ENCODE measurements around the gene SPART. TPM values are rescaled to one million over a fixed set of nuclear protein-coding genes. Genes with fewer than 3 reads are reported as not detected.
A peak's percentile ranks its signal among the peaks of the same experiment; 100 is the strongest.

SPART gene
- total RNA-seq, result 6.7 TPM
- polyA plus RNA-seq, result 10 to 100 TPM; 13.0 to 34.0 (median 27.0) TPM

DNA sequence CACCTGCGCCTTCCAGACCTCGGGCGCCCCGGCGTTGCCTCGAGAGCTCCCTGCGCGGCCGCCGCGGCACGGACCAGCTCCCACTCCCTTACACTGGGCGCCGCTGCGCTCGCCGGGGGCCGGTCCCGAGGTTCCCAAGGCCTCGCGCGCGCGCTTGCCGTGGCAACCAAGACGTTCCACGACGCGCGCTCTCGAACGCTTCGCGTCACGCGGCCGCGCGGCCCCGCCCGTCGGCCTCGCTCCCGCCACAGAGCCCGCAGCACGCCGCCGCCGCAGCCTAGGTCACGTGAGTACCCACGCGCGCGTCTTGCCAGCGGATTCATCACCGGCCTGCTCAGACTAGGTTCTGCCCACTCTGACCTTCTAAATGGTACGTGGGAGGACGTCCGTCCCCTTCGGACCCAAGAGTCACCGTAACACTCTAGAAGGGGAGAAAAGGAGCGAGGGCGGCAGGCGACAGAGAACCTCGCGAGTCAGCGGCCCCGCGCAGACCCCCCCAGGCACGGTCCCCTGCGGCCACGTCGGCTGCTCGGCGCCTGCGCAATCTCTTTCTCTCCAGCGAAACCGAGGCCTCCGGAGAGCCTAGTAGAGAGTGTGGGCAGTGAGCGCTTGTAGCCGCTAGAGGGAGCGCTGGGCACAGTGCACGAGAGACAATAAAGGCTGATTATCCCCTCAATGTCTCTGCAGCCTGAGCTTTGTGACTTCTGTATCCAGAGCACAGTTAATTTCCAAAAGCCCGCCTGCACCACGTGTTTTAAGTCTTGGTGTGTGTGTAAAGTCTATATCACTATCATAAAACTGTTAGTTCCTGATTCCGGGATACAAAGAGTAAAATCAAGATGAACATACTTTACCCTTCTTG, at the start of gene SPART:
Gene SPART (minus strand): TSS at position 173 of the 862 bp plus-strand sequence. CDS start 10,564 bp downstream, outside the sequence.
- Mint-ChIP-seq H3K27ac (peak within 1 kb of the TSS; percentile 93 to 98 (median 98)), H3K27me3 (peaks cover 30% of the 10 kb centered on the region), H3K9me3 (peaks cover 0 to 2% (median 0%) of the 10 kb centered on the region in 7 donors), H3K4me1 (peaks cover 17 to 42% (median 23%) of the 10 kb centered on the region in 4 donors), H3K4me3 (peak within 1 kb of the TSS; percentile 91 to 97 (median 96)), H3K36me3 (no peaks in the 10 kb centered on the region)
- H3K9me3 ChIP-seq (ENCODE audit: control insufficient read depth in 2 of 2, low read length in 2 of 2), result no peaks in the 10 kb centered on the region
- no peaks in the 10 kb centered on the region for H3K36me3 ChIP-seq (ENCODE audit: control insufficient read depth, insufficient read depth, low read length)
- ATAC-seq (ENCODE audit: low read depth in 2 of 2), result peak; percentile 84 to 86
- H3K27me3 ChIP-seq (ENCODE audit: control insufficient read depth, insufficient read depth, low read length), result no peaks in the 10 kb centered on the region
- H3K27ac ChIP-seq (ENCODE audit: insufficient read depth, low read length, poor library complexity, severe bottlenecking), result peak within 1 kb of the TSS; percentile 87
- peak; percentile 83 to 90 (median 85) for DNase-seq
- peaks cover 18% of the 10 kb centered on the region for H3K4me1 ChIP-seq (ENCODE audit: control insufficient read depth, insufficient read depth, low read length, poor library complexity, severe bottlenecking)
- peak within 1 kb of the TSS; percentile 85 for H3K4me3 ChIP-seq (ENCODE audit: low read depth, low read length)

- Histone ChIP-seq H3K9me3 (ENCODE audit: control insufficient read depth in 2 of 2, low read length in 2 of 2) (no peaks in the 10 kb centered on the region), H3K27me3 (ENCODE audit: control insufficient read depth, insufficient read depth, low read length) (no peaks in the 10 kb centered on the region), H3K4me1 (ENCODE audit: control insufficient read depth, insufficient read depth, low read length, poor library complexity, severe bottlenecking) (no peaks in the 10 kb centered on the region), H3K27ac (ENCODE audit: insufficient read depth, low read length, poor library complexity, severe bottlenecking) (no peak overlapping the region), H3K4me3 (ENCODE audit: low read depth, low read length) (no peak overlapping the region), H3K36me3 (ENCODE audit: control insufficient read depth, insufficient read depth, low read length) (no peaks in the 10 kb centered on the region)
- no peak for ATAC-seq (ENCODE audit: low read depth in 2 of 2)
- DNase-seq, result peak in 1 of 3 donors; percentile 11
- no peaks in the 10 kb centered on the region for H3K4me1 Mint-ChIP-seq
- peaks cover 8% of the 10 kb centered on the region for H3K27me3 Mint-ChIP-seq
- H3K9me3 Mint-ChIP-seq, result peaks cover 0 to 6% (median 0%) of the 10 kb centered on the region in 7 donors
- H3K36me3 Mint-ChIP-seq, result no peaks in the 10 kb centered on the region
- H3K4me3 Mint-ChIP-seq, result no peak overlapping the region
- H3K27ac Mint-ChIP-seq, result no peak overlapping the region
These were observed 49.1 kb upstream of the SPART start for GRCh38 chr13:36395280-36395679.

- Histone ChIP-seq H3K27me3 (ENCODE audit: control insufficient read depth, insufficient read depth, low read length) (no peaks in the 10 kb centered on the region), H3K9me3 (ENCODE audit: control insufficient read depth in 2 of 2, low read length in 2 of 2) (no peaks in the 10 kb centered on the region), H3K4me3 (ENCODE audit: low read depth, low read length) (no peak overlapping the region), H3K36me3 (ENCODE audit: control insufficient read depth, insufficient read depth, low read length) (no peaks in the 10 kb centered on the region), H3K4me1 (ENCODE audit: control insufficient read depth, insufficient read depth, low read length, poor library complexity, severe bottlenecking) (no peaks in the 10 kb centered on the region), H3K27ac (ENCODE audit: insufficient read depth, low read length, poor library complexity, severe bottlenecking) (no peak overlapping the region)
- H3K36me3 Mint-ChIP-seq, result no peaks in the 10 kb centered on the region
- H3K27ac Mint-ChIP-seq, result no peak overlapping the region
- ATAC-seq (ENCODE audit: low read depth in 2 of 2) (no peak), DNase-seq (no peak)
- no peak overlapping the region for H3K4me3 Mint-ChIP-seq
- H3K9me3 Mint-ChIP-seq, result peaks cover 0 to 2% (median 0%) of the 10 kb centered on the region in 7 donors
- no peaks in the 10 kb centered on the region for H3K27me3 Mint-ChIP-seq
- H3K4me1 Mint-ChIP-seq, result no peaks in the 10 kb centered on the region
These were observed 39.3 kb upstream of the SPART start for GRCh38 chr13:36385489-36385888.

DNA sequence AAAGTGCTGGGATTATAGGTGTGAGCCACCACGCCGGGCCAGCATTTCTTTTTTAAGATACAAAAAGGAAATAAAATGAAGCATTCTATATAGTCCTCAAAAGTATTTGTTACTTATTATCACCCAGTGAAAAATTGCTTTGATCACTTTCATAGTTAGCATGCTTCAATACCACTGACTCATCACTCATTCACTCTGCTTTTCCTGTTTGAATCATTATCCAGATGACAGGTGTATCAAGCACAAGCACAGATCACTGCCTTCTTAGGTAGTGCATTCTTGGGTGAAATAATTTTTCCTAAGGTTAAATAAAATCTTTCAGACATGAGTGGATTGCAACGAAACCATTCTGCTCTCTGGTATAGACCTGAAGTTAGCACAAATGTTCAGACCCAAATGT, 35.8 kb upstream of the SPART start:
- ATAC-seq (ENCODE audit: low read depth in 2 of 2) (no peak), DNase-seq (no peak)
- H3K4me1 Mint-ChIP-seq, result no peaks in the 10 kb centered on the region

DNA sequence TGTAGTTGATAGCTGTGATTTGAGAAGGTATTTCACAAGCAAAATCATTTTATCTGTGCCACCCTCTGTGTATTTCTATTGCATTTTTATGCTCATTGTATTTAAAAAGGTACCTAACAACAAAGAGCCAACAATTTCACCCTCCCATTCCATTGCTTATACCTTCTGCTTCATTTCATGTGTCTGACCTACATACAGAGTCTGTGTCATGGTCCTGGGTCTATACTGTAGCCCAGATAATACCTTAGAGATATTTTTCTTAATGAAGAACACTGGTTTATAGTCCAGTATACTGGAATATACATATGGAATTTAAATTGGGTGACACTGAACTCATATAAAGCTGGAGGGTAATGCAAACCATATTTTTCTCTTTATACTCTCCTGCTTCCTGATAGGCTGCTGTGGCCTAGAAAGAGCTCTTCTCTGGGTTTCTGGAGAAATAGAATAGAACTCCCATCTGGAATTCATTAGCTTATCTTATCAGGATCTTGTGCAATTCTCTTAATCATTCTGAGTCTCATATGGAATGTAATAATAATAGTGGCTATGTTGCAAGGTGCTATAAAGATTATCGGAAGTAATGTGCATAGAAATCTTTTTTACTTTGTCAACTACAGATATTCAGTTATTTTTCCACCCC, 31.8 kb upstream of the SPART start:
- Histone ChIP-seq H3K27ac (ENCODE audit: insufficient read depth, low read length, poor library complexity, severe bottlenecking) (no peak overlapping the region), H3K36me3 (ENCODE audit: control insufficient read depth, insufficient read depth, low read length) (no peaks in the 10 kb centered on the region), H3K27me3 (ENCODE audit: control insufficient read depth, insufficient read depth, low read length) (no peaks in the 10 kb centered on the region), H3K9me3 (ENCODE audit: control insufficient read depth in 2 of 2, low read length in 2 of 2) (no peaks in the 10 kb centered on the region), H3K4me1 (ENCODE audit: control insufficient read depth, insufficient read depth, low read length, poor library complexity, severe bottlenecking) (no peaks in the 10 kb centered on the region), H3K4me3 (ENCODE audit: low read depth, low read length) (no peak overlapping the region)
- Mint-ChIP-seq H3K27ac (no peak overlapping the region), H3K9me3 (no peaks in the 10 kb centered on the region), H3K27me3 (peaks cover 4% of the 10 kb centered on the region), H3K36me3 (no peaks in the 10 kb centered on the region), H3K4me1 (no peaks in the 10 kb centered on the region), H3K4me3 (no peak overlapping the region)
- ATAC-seq (ENCODE audit: low read depth in 2 of 2), result no peak
- DNase-seq, result no peak

More for the DNA sequence above, 35.8 kb upstream of the SPART start:
- H3K4me1 ChIP-seq (ENCODE audit: control insufficient read depth, insufficient read depth, low read length, poor library complexity, severe bottlenecking), result no peaks in the 10 kb centered on the region
- no peaks in the 10 kb centered on the region for H3K27me3 ChIP-seq (ENCODE audit: control insufficient read depth, insufficient read depth, low read length)
- no peaks in the 10 kb centered on the region for H3K36me3 ChIP-seq (ENCODE audit: control insufficient read depth, insufficient read depth, low read length)
- no peaks in the 10 kb centered on the region for H3K36me3 Mint-ChIP-seq
- peaks cover 0 to 2% (median 0%) of the 10 kb centered on the region in 7 donors for H3K9me3 Mint-ChIP-seq
- no peak overlapping the region for H3K4me3 Mint-ChIP-seq
- H3K4me3 ChIP-seq (ENCODE audit: low read depth, low read length), result no peak overlapping the region
- peak overlapping the region in 1 of 3 donors; percentile 33 for H3K27ac Mint-ChIP-seq
- H3K27me3 Mint-ChIP-seq, result no peaks in the 10 kb centered on the region
- H3K27ac ChIP-seq (ENCODE audit: insufficient read depth, low read length, poor library complexity, severe bottlenecking), result no peak overlapping the region
- H3K9me3 ChIP-seq (ENCODE audit: control insufficient read depth in 2 of 2, low read length in 2 of 2), result no peaks in the 10 kb centered on the region

DNA sequence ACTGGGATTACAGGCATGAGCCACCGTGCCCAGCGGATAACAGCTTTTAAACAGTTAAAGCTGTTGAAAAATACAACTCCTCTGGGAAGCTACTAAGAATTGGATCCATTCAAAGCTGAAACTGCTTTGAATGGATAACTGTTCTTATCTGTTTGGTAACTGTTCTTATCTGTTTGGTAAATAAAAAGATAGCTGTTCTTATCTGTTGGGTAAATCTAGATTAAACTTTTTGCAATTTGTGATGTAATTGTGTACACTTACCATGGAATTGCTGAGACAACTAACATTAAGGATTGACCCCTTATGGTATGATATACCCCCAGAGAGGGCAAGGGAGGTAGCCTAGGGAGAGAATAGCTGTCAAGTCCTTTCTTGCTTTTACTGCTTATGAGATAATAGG, 27.9 kb upstream of the SPART start:
- H3K9me3 Mint-ChIP-seq, result no peaks in the 10 kb centered on the region
- no peak for ATAC-seq (ENCODE audit: low read depth in 2 of 2)
- no peaks in the 10 kb centered on the region for H3K4me1 Mint-ChIP-seq
- Histone ChIP-seq H3K9me3 (ENCODE audit: control insufficient read depth in 2 of 2, low read length in 2 of 2) (no peaks in the 10 kb centered on the region), H3K36me3 (ENCODE audit: control insufficient read depth, insufficient read depth, low read length) (no peaks in the 10 kb centered on the region), H3K4me1 (ENCODE audit: control insufficient read depth, insufficient read depth, low read length, poor library complexity, severe bottlenecking) (no peaks in the 10 kb centered on the region), H3K27ac (ENCODE audit: insufficient read depth, low read length, poor library complexity, severe bottlenecking) (no peak overlapping the region), H3K27me3 (ENCODE audit: control insufficient read depth, insufficient read depth, low read length) (no peaks in the 10 kb centered on the region), H3K4me3 (ENCODE audit: low read depth, low read length) (no peak overlapping the region)
- H3K27me3 Mint-ChIP-seq, result peaks cover 4% of the 10 kb centered on the region
- H3K4me3 Mint-ChIP-seq, result no peak overlapping the region
- no peaks in the 10 kb centered on the region for H3K36me3 Mint-ChIP-seq
- DNase-seq, result no peak
- no peak overlapping the region for H3K27ac Mint-ChIP-seq

DNA sequence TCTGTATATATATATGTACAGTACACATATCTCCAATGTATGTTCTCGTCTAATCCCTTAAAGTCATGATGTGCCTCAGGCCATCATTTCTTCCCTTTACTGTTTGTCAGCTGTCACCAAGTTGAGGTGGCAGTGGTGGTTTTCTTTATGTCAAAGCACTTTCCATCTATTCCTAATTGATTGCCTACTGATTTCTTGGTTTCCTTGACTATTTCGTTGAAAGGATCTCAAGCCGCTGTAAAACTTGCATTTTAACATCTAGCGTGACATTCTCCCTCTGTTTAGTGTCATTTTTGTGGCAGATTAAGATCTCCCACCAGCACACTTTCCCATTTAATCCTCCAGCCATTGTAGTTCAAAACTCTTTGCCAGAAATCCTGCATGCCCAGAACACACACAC, 25.0 kb upstream of the SPART start:
- no peak for DNase-seq
- Histone ChIP-seq H3K27me3 (ENCODE audit: control insufficient read depth, insufficient read depth, low read length) (no peaks in the 10 kb centered on the region), H3K27ac (ENCODE audit: insufficient read depth, low read length, poor library complexity, severe bottlenecking) (no peak overlapping the region), H3K36me3 (ENCODE audit: control insufficient read depth, insufficient read depth, low read length) (no peaks in the 10 kb centered on the region), H3K4me1 (ENCODE audit: control insufficient read depth, insufficient read depth, low read length, poor library complexity, severe bottlenecking) (no peaks in the 10 kb centered on the region), H3K4me3 (ENCODE audit: low read depth, low read length) (no peak overlapping the region), H3K9me3 (ENCODE audit: control insufficient read depth in 2 of 2, low read length in 2 of 2) (no peaks in the 10 kb centered on the region)
- Mint-ChIP-seq H3K9me3 (no peaks in the 10 kb centered on the region), H3K4me1 (no peaks in the 10 kb centered on the region), H3K4me3 (no peak overlapping the region), H3K36me3 (no peaks in the 10 kb centered on the region), H3K27ac (no peak overlapping the region), H3K27me3 (peaks cover 4% of the 10 kb centered on the region)
- no peak for ATAC-seq (ENCODE audit: low read depth in 2 of 2)
